Measurements from ENCODE around the gene KIRREL3.

The KIRREL3 gene

GRCh38 chr11:126467046-126467370 is 533.6 kb downstream of the KIRREL3 start:
- no peak for DNase-seq (ENCODE audit: low read depth)

GRCh38 chr11:126466236-126467045 is 534.1 kb downstream of the KIRREL3 start:
- no peak for DNase-seq (ENCODE audit: low read depth)

GRCh38 chr11:126465573-126466188 is 534.9 kb downstream of the KIRREL3 start:
- no peak for DNase-seq (ENCODE audit: low read depth)

DNA sequence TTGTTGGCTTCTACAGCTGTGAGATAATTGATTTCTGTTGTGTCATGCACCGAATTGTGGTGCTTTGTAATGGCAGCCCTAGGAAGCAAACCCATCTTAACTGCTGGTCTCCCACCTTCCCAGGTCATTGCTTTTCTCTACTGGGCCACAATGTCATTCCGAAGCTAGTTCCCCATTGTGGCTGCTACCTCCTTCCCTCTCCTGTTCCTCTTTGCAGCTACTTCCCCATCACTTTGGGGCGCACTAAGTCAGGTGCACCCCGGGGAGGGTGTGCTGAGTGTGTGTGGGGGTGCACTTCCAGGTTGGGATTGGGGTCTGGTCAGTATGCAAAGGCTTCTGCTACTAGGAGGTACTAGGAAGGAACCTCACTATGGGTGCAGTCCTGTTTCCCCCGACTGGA is 535.8 kb downstream of the KIRREL3 start:
- no peak for DNase-seq (ENCODE audit: low read depth)

DNA sequence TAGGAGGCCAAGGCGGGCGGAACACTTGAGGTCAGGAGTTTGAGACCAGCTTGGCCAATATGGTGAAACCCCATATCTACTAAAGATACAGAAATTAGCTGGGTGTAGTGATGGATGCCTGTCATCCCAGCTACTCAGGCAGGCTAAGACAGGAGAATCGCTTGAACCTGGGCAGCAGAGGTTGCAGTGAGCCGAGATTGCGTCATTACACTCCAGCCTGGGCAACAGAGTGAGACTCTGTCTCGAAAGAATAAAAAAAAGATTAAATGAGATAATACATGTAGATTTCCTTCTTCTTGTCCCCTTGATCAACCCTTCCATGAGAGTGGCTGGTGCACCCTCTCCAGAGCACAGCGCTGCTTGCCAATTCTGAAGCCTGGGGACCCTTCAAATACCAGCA is 538.1 kb downstream of the KIRREL3 start:
- no peak for DNase-seq (ENCODE audit: low read depth)

DNA sequence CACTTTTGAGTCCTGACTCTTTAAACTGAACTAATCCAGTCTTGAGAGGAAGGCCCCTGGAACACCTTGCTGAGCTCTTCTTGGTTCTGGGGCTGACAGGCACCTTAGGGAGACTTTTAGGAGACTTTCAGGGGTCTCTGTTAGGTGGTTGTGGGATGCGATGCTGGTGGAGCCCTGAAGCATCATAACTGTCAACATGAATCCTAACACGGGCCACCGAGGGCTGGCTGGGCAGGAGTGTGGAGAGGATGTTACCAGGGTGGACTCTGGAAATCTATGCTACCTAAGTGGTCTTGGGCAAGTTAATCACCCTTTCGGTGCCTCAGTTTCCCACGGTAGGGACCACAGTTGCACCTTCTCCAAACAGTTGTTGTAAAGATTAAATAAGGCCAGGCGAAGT is 538.6 kb downstream of the KIRREL3 start:
- no peak for DNase-seq (ENCODE audit: low read depth)

DNA sequence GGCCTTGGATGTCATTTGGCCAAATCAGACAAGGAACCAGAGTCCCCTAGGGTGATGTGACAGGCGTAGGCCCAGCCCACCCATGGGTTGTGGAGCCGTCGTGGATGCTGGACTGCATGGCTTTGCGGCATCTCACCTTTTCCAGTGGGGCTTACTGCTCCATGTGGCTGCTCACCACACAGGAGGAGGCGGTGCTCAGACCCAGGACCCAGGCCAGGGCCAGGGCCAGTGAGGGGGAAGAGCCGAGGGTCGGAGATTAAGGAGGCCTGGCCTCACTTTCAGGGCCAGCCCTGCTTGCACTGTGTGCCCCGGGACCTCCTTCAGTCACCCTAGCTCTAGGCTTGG is 539.5 kb downstream of the KIRREL3 start:
- no peak for DNase-seq (ENCODE audit: low read depth)

DNA sequence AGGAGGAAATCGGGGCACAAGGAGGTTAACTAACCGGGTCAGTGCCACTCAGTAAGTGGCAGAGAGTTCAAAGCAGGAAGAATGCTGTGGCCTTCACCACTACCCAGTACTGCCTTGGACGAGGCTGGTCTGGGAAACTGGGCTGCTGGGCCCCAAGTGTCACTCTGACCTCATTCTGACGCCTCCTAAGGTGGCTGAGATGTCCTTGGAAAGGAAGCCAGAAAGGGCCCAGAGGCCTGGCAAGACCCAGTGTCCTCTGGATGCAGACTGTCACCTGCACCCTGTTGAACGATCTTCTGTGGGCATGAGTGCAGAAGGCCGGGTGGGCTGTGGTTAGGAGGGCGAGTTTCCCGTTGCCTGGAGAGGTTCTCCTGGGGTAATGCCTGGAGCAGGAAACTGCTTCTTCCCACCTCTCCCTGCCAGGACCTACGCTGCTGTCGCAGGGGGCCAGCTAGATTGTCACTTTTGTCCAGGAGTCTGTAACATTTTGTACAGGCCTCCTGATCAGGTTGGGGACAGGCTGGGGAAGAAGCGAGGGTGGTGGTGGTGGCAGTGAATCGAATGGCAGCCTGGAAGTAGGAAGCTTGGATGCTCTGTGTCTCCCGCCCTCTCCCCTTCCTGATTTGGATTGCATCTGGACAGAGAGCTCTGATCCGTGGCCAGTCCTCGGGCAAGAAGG is 540.0 kb downstream of the KIRREL3 start:
- no peak for DNase-seq (ENCODE audit: low read depth)

DNA sequence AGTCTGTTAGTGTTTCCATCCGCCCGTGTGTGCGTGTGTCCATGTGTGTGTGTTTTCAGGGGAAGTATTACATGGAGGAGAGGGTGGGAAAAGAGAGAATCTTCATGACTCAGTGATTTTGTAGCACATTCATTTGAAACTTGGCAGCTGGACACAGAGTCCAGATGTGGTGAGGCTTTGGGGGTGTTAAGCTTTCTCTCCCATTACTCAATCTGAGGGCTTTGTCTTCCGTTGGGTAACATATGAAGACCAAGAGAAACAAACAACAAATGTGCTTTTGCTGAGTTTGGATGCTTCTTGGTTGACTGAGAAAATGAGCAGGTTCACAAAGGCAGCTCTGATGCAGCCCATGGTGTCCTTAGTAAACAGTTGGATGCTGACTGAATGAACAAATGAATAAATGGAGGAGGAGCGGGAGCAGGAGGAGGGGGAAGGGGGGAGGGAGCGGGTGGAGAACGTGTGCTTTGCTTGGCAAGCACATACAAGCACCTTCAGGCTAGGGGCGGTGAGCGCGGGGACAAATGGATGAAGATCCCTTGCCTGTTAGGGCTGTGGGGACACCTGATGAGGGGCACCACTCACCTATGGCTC is 540.8 kb downstream of the KIRREL3 start:
- DNase-seq (ENCODE audit: low read depth) = peak; percentile 63

- no peak for DNase-seq (ENCODE audit: low read depth)
These were observed 542.8 kb downstream of the KIRREL3 start for GRCh38 chr11:126457817-126458216.

DNA sequence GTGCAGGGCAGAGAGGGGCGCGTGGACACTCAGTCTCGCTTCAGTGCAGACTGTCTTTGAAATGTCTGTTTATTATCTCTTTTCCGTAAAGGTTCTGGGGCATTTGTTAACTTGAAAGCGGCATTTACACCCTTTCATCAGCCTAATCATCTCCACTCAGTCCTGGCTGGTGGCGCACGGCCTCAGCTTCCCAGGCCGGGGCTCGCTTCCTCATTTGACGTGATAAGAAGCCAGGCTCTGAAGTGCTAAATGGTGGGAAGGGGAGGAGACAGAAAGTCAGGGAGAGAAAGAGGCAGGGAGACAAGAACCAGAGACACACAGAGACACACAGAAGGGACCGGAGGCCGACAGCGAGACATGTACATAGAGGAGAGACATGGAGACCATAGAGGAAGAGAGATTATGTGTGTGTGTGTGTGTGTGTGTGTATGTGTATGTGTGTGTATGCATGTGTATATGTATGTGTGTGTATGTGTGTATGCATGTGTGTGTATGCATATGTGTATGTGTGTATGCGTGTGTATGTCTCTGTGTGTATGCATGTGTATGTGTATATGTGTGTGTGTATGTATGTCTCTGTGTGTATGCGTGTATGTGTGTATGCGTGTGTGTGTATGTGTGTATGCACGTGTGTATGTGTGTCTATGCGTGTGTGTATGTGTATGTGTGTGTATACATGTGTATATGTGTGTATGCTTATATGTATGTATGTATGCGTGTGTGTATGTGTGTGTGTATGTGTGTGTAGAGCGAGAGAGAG is 543.6 kb downstream of the KIRREL3 start:
- DNase-seq (ENCODE audit: low read depth) = no peak

DNA sequence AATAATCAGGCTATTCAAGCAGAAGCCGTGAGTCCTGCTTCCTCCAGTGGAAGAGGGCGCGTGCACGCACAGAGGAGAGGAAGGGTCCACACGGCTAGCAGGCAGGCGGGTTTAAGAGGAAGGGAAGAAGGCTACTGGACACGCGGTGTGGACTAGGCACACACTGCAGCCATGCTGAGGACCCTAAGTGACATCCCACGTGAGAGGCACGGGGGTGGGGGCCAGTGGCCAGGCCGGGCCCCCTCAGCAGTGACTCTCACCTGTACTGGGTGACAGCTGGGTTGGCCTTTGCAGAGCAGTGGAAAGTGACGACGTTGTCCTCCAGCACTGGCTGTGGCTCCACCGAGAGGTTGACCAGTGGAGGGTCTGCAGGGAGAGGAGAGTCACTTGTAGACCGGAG is 544.5 kb downstream of the KIRREL3 start:
- DNase-seq (ENCODE audit: low read depth) = no peak

GRCh38 chr11:126452241-126453101 is 548.1 kb downstream of the KIRREL3 start:
- no peak for DNase-seq (ENCODE audit: low read depth)

DNA sequence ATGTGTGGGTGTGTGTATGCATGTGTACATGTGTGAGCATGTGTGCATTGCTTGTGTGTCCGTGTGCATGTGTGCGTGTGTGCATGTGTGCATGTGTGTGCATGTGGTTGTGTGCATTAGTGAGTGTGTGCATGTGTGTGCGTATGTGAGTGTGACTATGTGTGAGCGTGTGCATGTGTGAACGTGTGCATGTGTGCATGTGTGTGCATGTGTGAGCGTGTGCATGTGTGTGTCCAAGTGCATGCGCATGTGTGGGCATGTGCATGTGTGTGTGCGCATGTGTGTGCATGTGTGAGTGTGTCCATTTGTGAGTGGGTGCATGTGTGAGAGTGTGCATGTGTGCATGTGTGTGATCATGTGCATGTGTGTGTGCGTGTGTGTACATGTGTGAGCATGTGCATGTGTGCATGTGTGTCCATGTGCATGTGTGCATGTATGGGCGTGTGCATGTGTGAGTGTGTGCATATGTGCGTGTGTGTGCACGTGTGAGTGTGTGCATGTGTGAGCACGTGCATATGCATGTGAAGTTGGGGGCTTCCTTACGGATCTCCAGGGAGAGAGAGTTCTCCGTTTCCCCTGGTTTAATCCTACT is 549.3 kb downstream of the KIRREL3 start:
- no peak for DNase-seq (ENCODE audit: low read depth)

DNA sequence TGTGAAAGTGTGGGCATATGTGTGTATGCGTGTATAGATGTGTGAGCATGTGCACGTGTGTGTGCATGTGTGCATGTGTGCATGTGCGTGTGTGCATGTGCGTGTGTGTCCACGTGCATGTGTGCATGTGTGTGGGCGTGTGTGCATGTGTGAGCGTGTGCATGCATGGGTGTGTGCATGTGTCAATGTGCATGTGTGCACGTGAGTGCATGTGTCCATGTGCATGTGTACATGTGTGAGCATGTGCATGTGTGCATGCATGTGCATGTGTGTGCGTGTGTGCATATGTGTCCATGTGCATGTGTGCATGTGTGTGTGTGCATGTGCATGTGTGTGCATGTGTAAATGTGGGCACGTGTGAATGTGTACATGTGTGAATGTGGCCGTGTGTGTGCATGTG is 549.8 kb downstream of the KIRREL3 start:
- no peak for DNase-seq (ENCODE audit: low read depth)

DNA sequence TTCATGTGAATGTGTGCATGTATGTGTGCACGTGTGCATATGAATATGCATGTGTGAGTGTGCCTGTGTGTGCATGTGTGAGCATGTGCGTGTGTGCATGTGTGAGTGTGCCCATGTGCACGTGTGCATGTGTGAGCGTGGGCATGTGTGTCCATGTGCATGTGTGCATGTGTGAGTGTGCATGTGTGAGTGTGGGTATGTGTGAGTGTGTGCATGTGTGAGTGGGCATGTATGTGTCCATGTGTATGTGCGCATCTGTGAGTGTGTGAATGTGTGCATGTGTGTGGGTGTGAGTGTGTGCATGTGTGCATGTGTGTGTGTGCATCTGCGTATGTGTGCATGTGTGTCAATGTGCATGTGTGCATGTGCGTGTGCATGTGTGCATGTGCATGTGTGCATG is 550.4 kb downstream of the KIRREL3 start:
- no peak for DNase-seq (ENCODE audit: low read depth)

DNA sequence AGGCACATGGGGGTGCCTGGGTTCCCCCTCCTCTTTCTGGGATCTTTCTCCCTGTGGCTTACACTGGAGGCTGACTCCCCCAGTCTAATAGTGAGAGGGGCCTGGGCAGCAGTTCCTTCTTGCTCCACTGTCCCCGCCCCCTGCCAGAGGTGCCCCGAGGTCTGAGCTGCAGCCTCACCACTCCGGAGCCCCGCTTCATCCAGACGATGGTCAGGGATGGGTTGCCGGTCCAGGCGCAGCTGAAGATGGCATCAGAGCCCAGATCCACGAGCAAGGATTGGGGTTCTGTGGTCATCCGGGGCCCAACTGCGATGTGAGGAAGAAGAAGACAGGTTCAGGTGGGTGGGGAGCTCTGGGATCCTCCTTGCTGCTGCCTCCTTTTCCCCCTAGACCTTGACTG is 554.0 kb downstream of the KIRREL3 start:
- DNase-seq (ENCODE audit: low read depth) = no peak

DNA sequence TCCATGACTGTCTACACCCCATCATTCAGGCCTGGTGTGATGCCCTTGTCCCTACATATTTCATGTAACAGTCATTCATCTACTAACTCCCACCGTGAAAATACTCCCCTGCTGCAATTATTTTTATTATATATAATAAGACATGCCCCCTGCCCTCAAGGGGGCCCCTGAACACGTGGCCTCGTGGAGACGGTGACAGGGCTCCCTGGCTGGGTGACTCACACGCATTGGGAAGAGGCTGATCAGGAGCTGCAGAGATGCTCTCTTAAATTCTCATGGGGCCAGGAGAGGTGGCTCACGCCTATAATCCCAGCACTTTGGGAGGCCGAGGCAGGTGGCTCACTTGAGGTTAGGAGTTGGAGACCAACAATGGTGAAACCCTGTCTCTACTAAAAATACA is 556.5 kb downstream of the KIRREL3 start:
- no peak for DNase-seq (ENCODE audit: low read depth)

DNA sequence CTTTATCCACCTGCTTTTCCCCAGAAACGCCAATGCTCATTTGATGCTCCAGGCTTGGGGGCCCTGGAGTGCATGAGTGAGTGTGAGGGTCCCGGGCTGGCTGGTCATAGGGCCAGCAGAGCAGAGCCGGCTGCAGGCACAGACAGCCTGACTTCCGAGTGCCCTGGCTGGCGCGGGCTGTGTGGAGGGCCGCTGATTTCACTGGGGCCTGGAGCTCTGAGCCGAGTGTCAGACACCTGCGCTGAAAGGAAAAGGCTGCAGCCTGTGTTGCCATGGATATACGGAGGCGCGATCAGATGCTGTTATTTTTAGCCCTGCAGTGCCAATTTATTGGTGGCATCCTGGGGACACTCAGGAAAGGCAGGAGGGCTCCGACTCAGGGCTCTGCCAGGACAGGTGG is 557.5 kb downstream of the KIRREL3 start:
- no peak for DNase-seq (ENCODE audit: low read depth)

DNA sequence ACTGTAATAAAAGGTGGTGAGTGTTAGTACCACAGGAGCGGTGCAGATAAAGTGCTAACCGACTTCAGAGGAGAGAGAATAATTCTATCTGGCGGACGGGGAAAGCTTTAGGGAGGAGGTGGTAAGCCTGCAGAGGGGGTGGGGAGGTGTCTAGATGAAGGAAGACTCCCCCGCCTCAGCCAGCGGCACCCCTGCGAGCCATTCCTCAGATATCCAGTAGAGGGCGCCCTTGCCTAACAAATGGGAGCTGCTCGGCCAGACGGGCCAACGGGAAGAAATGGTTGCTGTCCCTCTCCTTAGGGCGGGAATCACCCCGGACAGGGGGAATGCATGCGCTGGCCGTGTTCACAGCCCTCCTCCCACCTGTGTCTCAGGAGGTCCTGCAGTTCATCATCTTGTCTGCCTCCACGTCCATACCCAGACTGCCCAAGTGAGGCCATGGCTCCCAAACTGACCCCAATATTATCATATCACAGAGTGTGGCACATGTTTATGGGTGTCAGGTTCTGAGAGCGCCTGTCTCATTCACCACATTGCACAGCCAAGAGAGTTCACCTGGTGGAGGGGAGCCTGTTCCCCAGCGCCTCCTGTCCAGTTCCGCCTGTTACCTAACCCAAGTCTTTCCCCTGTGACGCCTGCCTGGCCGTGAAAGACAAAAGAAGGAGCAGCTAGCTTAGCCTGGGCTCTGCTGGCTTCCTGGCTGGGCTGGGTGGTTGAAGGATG is 559.6 kb downstream of the KIRREL3 start:
- DNase-seq (ENCODE audit: low read depth) = peak; percentile 53
